Hepatic stellate cell (primary cell): ENCODE data around the gene HSD17B10.
"Not testable (repeated sequence)": the region's sequence is repeated elsewhere in the genome, so short reads cannot be mapped to it uniquely, and the experiment has no call there.

Experiments
- DNase-seq: peaks from one replicate; pipeline ENCODE4 v3.0.0; 2011; ENCODE audit warnings: low spot score

The HSD17B10 gene

GRCh38 chrX:53437206-53437605 lies 3.0 kb upstream of the HSD17B10 start:
- no peak for DNase-seq

- DNase-seq, result peak; percentile 76
Observed at GRCh38 chrX:53435997-53436396, 1.8 kb upstream of the HSD17B10 start.

GRCh38 chrX:53430231-53430630 lies 3.9 kb downstream of the HSD17B10 start:
- no peak for DNase-seq

GRCh38 chrX:53429755-53430154 lies 4.4 kb downstream of the HSD17B10 start:
- DNase-seq, result no peak

- no peak for DNase-seq
Observed at GRCh38 chrX:53422861-53423306, 11.3 kb downstream of the HSD17B10 start, which contains the start of gene RIBC1. TSS of gene RIBC1 (plus strand) at chrX:53422873. CDS start at chrX:53426277, 3,404 bp downstream.

DNA sequence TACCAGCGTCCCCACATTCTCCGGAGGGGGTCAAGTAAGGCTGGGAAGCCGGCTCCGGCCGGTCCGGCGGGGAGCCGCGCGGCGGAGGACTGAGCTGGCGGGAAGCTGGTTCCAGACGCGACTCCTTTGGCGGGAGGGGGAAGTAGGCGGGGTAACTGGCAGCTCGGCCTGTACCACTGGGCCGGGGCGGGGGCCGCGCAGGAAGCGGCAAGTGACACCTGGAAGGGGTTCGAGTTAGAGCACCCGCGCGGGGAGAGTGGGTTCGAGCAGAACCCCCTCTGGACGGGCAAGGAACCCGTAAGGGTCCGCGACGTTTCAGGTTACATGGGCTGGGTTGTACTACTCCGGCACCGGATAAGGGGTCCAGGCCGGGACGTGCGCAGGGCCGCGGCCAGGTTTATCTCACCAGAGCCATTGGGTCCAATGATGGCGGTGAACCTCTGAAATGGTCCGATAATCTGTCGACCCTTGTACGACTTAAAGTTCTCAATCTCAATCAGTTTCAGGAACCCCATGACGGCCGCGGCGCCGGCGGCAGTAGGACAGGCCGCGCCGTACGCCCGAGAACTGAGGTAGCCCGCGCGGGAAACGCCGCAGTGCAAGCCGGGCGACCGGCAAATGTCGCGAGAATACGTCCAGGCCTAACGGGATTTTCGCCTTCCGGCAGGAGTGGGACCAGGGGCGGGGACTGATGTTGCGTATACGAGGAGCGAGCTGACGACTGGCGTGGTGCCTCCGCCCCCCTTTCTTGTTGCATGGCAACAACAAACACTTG lies 11.9 kb downstream of the HSD17B10 start, which contains the start of gene SMC1A:
SMC1A (minus strand) TSS at position 569 of the 775 bp plus-strand sequence; CDS start at position 515, 54 bp downstream.
- peak; percentile 99 for DNase-seq

- no peak for DNase-seq
Observed at GRCh38 chrX:53421772-53422085, 12.4 kb downstream of the HSD17B10 start.

DNA sequence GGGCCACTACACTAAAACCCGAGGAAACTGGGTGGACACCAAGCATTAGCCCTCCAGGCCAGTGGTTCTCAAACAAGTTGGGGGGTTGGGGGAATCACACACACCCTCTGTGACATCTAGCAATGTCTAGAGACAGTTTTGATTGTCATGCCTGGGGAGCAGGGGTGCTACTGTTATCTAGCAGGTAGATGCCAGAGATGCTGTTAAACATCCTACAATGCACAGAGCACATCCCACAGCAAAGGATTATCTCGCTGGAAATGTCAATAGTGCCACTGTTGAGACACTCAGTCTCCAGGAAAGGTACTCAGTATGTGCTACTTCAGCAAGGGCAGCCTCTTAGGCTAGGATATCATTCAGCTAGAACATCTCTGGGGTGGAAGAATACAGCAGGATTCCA lies 13.0 kb downstream of the HSD17B10 start:
- DNase-seq, result no peak

DNA sequence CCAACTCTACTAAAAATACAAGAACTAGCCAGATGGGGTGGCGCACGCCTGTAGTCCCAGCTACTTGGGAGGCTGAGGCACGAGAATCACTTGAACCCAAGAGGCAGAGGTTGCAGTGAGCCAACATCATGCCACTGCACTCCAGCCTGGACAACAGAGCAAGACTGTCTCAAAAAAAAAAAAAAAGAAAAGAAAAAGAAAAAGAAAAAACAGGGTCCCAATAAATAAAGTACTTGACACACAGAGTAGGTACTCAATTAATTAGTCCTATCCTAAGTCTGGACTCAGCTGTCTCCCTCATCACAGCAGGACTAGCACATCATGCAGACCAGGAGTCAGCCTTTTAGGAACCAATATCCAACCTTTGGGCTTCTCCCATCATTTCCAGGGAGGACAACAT lies 13.8 kb downstream of the HSD17B10 start:
- not testable (repeated sequence) for DNase-seq

DNA sequence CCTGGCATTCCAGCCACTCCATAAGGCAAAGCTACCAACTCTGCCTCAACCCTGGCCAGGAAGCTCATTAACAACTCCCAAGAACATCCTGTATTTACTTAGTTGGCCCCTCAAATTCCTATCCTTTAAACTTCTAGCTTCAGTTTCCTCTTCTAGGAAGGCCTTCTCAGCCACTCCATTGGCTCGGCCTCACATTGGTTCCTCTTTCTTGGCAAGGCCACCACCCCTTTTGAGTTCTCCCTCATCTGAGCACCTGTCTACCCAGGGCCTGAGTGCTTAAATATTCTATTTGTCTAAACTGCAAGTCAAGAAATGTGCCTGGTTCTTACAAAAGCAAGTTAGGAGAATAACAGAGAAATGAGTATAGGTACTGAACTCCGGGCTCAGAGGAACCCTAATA lies 21.7 kb downstream of the HSD17B10 start:
- no peak for DNase-seq

DNA sequence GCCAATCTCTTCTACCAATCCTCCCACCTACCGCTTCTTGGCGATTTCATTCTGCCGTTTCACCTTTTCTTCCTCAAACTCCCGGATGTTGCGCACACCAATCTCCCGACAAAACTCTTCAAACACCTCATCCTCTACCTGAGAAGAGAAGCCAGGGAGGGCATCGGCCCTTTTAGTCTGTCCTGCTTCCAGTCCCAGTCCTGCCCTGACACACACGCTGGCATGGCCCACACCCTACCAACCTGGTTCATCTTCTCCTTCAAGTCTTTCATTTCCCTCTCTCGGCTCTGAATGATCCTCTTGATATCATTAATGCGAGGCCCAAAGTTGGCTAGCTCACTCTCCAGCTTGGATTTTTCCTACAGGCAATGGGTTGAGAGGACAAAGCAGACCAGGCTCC lies 30.6 kb downstream of the HSD17B10 start:
- DNase-seq, result no peak

DNA sequence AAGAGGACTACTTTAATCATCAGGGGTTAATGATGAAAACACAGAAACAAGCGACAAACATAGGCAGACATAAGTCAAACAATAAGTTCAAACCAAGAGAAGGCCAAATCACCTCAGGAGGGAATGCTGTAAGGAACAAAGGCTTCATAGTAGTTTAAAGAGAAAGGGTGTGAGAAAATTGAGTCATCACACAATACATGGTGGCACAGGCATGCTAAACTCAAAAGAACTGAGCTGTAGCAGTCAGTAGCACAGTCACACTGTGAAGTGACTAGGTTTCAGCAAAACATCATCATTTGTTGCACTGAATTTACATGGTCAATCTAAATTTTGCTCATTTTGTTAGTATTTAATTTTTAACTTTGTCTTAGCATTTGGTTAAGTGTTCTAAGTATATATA lies 36.0 kb downstream of the HSD17B10 start:
- no peak for DNase-seq

DNA sequence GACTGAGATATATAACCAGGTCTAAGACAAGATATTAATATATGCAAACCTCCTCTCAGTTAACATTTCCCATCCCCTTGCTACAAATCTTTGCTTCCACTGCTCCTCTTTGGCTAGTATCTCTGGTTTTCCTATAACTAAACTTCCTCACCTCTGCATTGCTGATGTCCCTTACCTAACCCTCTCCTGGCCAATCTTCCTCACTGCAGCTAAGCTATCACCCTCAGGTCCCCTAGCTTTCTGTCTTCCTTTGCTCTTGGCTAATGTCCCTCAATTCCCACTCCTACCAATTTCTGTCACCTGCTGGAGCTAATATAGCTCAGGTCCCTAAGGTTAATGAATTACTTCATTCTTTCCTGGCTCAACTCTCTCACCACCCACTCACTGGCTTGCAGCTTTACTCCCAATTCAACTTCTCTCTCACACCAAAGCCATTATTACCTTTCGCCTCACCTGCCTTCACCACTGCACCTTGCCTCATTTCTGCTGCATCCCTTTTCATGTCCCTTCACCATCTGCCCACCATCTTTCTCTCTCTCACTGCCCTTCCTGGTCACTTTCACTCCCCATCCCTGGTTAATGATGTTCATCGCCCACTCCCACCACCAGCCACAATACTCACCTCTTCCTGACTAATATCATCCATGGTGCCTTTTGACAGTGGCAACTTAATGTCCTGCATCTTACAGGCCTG lies 38.4 kb downstream of the HSD17B10 start:
- no peak for DNase-seq

GRCh38 chrX:53383376-53384076 lies 50.6 kb downstream of the HSD17B10 start:
- DNase-seq, result no peak
